GM12878 (cell line): ENCODE measurements around the gene SLCO2A1. TPM values are rescaled to one million over a fixed set of nuclear protein-coding genes. Genes with fewer than 3 reads are reported as not detected.

Experiments
- ATAC-seq: fragments of 200-7000 bp; cut with Tn5 transposase; 3 replicates; pipeline ENCODE4 v1.9.1; 2020; ENCODE audit warnings: mild to moderate bottlenecking, moderate library complexity
- BruUV-seq: library from RNA; stranded (reverse); fragments of 400-500 nt; replicated peaks from 2 replicates; lab custom pipeline; 2021; lab: Mats Ljungman, UMichigan
- CTCF ChIA-PET: fragments of 300-600 bp; sonication (Branson Sonifier 250); formaldehyde crosslinking; extraction: SDS; loops from one replicate; lab custom pipeline; 2021; ENCODE audit warnings: inconsistent platforms; lab: Yijun Ruan, JAX
- POLR2A ChIA-PET: fragments of 350-600 bp; formaldehyde crosslinking; extraction: SDS; loops from one replicate; lab custom pipeline; 2021; ENCODE audit warnings: inconsistent platforms; lab: Charles Lee
- RAD21 ChIA-PET: fragments of 300-600 bp; sonication (Branson Sonifier 250); formaldehyde crosslinking; loops from one replicate; lab custom pipeline; 2023; ENCODE audit warnings: antibody characterized with exemption; ENCODE audit not compliant: unreplicated experiment; lab: Charles Lee
- SMC1A ChIA-PET: fragments of 300-600 bp; sonication (Branson Sonifier 250); formaldehyde crosslinking; loops from one replicate; lab custom pipeline; 2023; ENCODE audit not compliant: unreplicated experiment, uncharacterized antibody; lab: Charles Lee
- DNase-seq: peaks from one replicate; pipeline ENCODE4 v3.0.0-alpha.2; 2011; ENCODE audit warnings: low read depth, low spot score
- FAIRE-seq: peaks from 3 replicates; lab custom pipeline; 2011; peaks lifted over from hg19 to GRCh38; lab: Jason Lieb, UNC
- H2AFZ ChIP-seq: 2 replicates; pipeline ENCODE4 v1.6.0; 2011; ENCODE audit warnings: low read depth, low read length, control low read depth; ENCODE audit not compliant: control insufficient read depth
- H3K27ac ChIP-seq: 2 replicates; pipeline ENCODE4 v1.5.1; 2011; ENCODE audit warnings: control low read depth; ENCODE audit not compliant: control insufficient read depth, insufficient read depth
- H3K27me3 ChIP-seq, 2 experiments: replicated peaks in 1 of 2; 2 replicates each; pipeline versions ENCODE4 v1.6.0 to v1.6.1; 2011; ENCODE audit warnings: low read length in 1 of 2; ENCODE audit not compliant: control insufficient read depth in 2 of 2, insufficient read depth in 2 of 2
- H3K36me3 ChIP-seq, 2 experiments: 2 replicates each; pipeline ENCODE4 v1.5.1; 2011; ENCODE audit warnings: low read length in 1 of 2; ENCODE audit not compliant: control insufficient read depth in 2 of 2, insufficient read depth in 2 of 2
- H3K4me1 ChIP-seq: 2 replicates; pipeline ENCODE4 v1.6.1; 2011; ENCODE audit warnings: mild to moderate bottlenecking, low read length, moderate library complexity, mixed read lengths; ENCODE audit not compliant: control insufficient read depth, insufficient read depth
- H3K4me2 ChIP-seq: 2 replicates; pipeline ENCODE4 v1.6.0; 2011; ENCODE audit warnings: control low read depth; ENCODE audit not compliant: control insufficient read depth, insufficient read depth
- H3K4me3 ChIP-seq: fragments of 200-600 bp; sonication (generic); 2 replicates; pipeline ENCODE4 v1.5.1; 2016
- H3K79me2 ChIP-seq: 2 replicates; pipeline ENCODE4 v1.6.0; 2011; ENCODE audit warnings: low read length; ENCODE audit not compliant: control insufficient read depth, insufficient read depth
- H3K9ac ChIP-seq: 2 replicates; pipeline ENCODE4 v1.8.0; 2011; ENCODE audit warnings: low read length, control low read depth, mixed read lengths; ENCODE audit not compliant: control insufficient read depth, insufficient read depth
- H3K9me3 ChIP-seq: replicated peaks from 3 replicates; pipeline ENCODE4 v1.5.1; 2011; ENCODE audit warnings: mild to moderate bottlenecking, low read length; ENCODE audit not compliant: control insufficient read depth, insufficient read depth
- H4K20me1 ChIP-seq: 2 replicates; pipeline ENCODE4 v1.6.0; 2011; ENCODE audit not compliant: control insufficient read depth, insufficient read depth
- BCLAF1 ChIP-seq: fragments of 450-650 bp; IDR thresholded peaks from 2 replicates; pipeline ENCODE4 v1.6.1; 2017; ENCODE audit warnings: antibody characterized with exemption, mild to moderate bottlenecking, moderate library complexity
- IRF5 ChIP-seq: fragments of 450-650 bp; IDR thresholded peaks from 2 replicates; pipeline ENCODE4 v1.6.1; 2017; ENCODE audit warnings: borderline replicate concordance
- NR2C2 ChIP-seq: IDR thresholded peaks from 2 replicates; pipeline ENCODE4 v1.6.1; 2011; ENCODE audit warnings: borderline replicate concordance, low read depth; ENCODE audit not compliant: control insufficient read depth, insufficient read length
- SUPT20H ChIP-seq: IDR thresholded peaks from 2 replicates; pipeline ENCODE4 v1.6.1; 2011; ENCODE audit warnings: low read depth, mild to moderate bottlenecking, low read length, moderate library complexity, borderline replicate concordance; ENCODE audit not compliant: control insufficient read depth
- ZBTB11 ChIP-seq: fragments of 450-650 bp; formaldehyde crosslinking; IDR thresholded peaks from 2 replicates; pipeline ENCODE4 v1.5.0; 2022; ENCODE audit warnings: mild to moderate bottlenecking, missing genetic modification characterization
- WGBS: methylation state at CpG from one replicate; pipeline ENCODE4 v1.1.6; 2016; ENCODE audit warnings: low lambda C conversion rate; ENCODE audit not compliant: insufficient replicate concordance, insufficient coverage; ENCODE audit errors: missing lambda C conversion rate; 5-methylcytosine and 5-hydroxymethylcytosine counted together
- in situ Hi-C: fragments of 300-500 bp; cut with MboI; formaldehyde crosslinking; loops from 9 replicates; pipeline ENCODE4 v1.14.3; 2018; ENCODE audit warnings: mixed read lengths
- intact Hi-C: fragments of 100-400 bp; cut with micrococcal nuclease; formaldehyde crosslinking; loops from one replicate; pipeline ENCODE4 v1.14.2; 2022; ENCODE audit not compliant: unreplicated experiment
- polyA plus RNA-seq, 11 experiments: library from polyadenylated mRNA; depleted of rRNA in 4 of 11; unstranded in 6 of 11; stranded (reverse) in 5 of 11; fragments of >200 nt; fragmentation: Nextera tagmentation in 4 of 11; fragmentation: Illumina TruSeq in 1 of 11; extraction: Ambion mirVana in 4 of 11; extraction: Trizol in 1 of 11; gene quantifications; 1 replicate in 1 of 11; 2 replicates in 10 of 11; pipeline versions ENCODE4 v1.2.1 to v1.2.3, GENCODE V29; 2011 to 2016; ENCODE audit warnings: inconsistent platforms in 2 of 11, missing spikeins in 2 of 11, low read depth in 1 of 11
- total RNA-seq, 4 experiments: library from RNA; depleted of rRNA in 3 of 4; stranded (reverse); fragments of >200 nt in 3 of 4; fragmentation: Illumina TruSeq in 1 of 4; extraction: Trizol in 1 of 4; gene quantifications; 2 replicates each; pipeline versions ENCODE4 v1.2.1 to v1.2.3, GENCODE V29; 2013 to 2021

SLCO2A1 gene
- total and polyA plus RNA-seq, 10 of the 15 experiments (the other 5 are each of a cell fraction or from before 2014, with no cell fraction given) = 0.05 TPM; not detected in 9

- no peak for TF ChIP-seq ZBTB11 (CRISPR knock-in tag)
- TF ChIP-seq, all 136 proteins: peak for 0
These were observed 27.4 kb downstream of the SLCO2A1 start (continued) for GRCh38 chr3:134002306-134002705.

DNA sequence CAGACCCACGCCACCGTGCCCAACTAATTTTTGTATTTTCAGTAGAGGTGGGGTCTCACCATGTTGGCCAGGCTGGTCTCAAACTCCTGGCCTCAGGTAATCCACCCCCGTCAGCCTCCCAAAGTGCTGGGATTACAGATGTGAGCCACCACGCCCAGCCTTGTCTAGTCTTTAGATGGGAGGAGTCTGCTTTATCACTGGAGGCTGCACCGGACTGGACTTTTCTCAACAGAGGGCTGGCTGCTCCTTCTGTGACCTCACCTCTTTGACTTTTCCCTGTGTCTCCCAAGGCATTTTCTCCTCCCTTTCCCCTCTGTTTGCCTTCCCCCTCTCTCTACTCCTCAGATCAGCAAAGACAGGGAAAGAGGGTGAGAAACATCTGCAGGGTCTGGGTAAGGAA, 28.5 kb downstream of the SLCO2A1 start:
- ATAC-seq = no peak
- ChIA-PET CTCF (no interaction called here), POLR2A (no interaction called here), SMC1A (interaction anchor here (0.7 kb wide), 1 partner anchor 412 kb away, joined by 3 read pairs; no protein-coding TSS in a partner anchor)
- Histone ChIP-seq H3K4me1 (no peaks in the 10 kb centered on the region), H3K79me2 (no peaks in the 10 kb centered on the region), H3K36me3 (no peaks in the 10 kb centered on the region), H4K20me1 (no peaks in the 10 kb centered on the region), H3K4me3 (no peak overlapping the region), H3K4me2 (no peak overlapping the region), H3K27ac (no peak overlapping the region), H3K9me3 (no peaks in the 10 kb centered on the region), H3K9ac (no peak overlapping the region), H3K27me3 (peaks cover 0 to 2% of the 10 kb centered on the region in 2 experiments; a peak in 2 of 4 replicates)
- intact Hi-C loops = no loop called here
- 3% methylated on average over 5 of the region's 5 CpGs for WGBS
- DNase-seq = no peak
- TF ChIP-seq IRF5 (no peak), BCLAF1 (no peak), SUPT20H (no peak), NR2C2 (no peak), ZBTB11 (CRISPR knock-in tag) (no peak)
- TF ChIP-seq, all 136 proteins: peak for 0
- RAD21 ChIA-PET = no interaction called here
- no peak for FAIRE-seq
- in situ Hi-C loops = no loop called here
- no peak overlapping the region for H2AFZ ChIP-seq
- BruUV-seq = no TSS peak
